Medulla oblongata (tissue), 1 donor: Measurements from ENCODE around the gene ZNF554.
"Not testable (repeated sequence)": the region's sequence is repeated elsewhere in the genome, so short reads cannot be mapped to it uniquely, and the experiment has no call there.

Source experiments
- DNase-seq: peaks from one replicate; pipeline ENCODE4 v3.0.0-alpha.2; 2015; ENCODE audit errors: extremely low spot score

The ZNF554 gene

DNA sequence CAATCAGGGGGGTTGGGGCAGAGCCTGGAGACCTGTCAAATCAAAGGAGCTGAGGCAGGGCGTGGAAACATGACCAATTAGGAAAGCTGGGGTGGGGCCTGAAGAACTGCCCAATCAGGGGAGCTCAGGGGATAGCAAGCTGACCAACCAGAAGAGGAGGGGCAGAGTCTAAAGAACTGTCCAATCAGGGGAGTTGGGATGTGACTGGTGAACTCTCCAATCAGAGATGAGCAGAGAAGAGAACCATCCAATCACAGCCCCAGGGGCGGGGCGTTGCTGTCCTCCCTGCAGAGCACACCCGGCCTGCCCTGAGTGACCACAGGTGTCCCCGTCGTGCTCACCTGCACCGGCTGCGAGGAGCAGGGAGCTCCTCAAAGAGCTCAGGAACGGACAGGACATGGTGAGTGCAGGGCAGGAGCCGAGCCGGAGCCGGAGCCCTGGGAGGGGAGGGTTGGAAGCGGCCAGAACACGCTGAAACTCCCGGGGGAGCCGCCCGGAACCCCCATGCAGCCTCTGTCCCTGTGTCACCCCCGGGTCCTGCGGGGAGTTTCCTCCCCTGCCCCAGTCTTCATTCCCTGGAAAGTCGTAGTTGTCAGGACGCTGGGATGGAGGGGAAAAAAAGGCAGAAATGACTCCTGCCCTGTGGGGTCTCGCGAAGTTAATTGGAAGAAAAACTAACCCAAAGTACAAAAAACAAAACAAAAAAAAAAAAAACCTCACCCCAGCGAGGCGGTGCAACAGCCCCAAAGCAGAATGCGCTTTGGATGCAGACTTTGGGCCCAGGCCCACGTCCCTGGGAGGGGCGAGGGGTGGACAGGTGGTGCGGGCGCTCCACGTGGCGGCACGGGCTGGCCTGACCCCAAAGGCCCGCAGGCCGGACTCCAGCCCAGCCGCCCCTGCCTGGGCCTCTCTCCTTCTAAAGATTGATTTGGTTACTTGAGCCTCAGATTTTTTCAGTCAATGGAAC is 47.6 kb downstream of the ZNF554 start, which contains the start of gene ZNF556:
TSS of gene ZNF556 (plus strand) at position 311 of the 967 bp plus-strand sequence. CDS start at position 398, 87 bp downstream.
- DNase-seq, result peak; percentile 79

DNA sequence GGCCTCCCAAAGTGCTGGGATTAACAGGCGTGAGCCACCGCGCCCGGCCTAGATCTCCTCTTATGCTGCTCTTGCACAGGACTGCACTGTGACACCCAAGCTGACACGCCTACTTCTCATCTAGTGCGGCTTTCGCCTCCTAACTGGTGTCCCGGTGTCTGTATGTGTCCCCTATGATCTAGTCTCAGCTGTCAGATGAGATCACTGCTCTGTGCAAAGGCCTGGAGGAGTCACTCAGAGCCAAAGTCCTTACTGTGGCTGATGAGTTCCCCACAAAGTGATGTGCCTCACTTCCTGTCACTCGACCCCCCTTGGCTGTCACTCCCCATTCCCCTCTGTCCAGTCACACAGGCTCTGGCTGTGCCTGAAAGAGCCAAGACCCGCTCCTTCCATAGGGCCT is 50.0 kb downstream of the ZNF554 start:
- no peak for DNase-seq

DNA sequence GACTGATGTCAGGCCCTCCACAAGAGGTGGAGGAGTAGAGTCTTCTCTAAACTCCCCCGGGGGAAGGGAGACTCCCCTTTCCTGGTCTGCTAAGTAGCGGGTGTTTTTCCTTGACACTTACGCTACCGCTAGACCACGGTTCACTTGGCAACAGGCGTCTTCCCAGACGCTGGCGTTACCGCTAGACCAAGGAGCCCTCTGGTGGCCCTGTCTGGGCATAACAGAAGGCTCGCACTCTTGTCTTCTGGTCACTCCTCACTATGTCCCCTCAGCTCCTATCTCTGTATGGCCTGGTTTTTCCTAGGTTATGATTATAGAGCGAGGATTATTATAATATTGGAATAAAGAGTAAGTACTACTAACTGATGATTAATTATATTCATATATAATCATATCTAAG is 52.5 kb downstream of the ZNF554 start:
- not testable (repeated sequence) for DNase-seq

DNA sequence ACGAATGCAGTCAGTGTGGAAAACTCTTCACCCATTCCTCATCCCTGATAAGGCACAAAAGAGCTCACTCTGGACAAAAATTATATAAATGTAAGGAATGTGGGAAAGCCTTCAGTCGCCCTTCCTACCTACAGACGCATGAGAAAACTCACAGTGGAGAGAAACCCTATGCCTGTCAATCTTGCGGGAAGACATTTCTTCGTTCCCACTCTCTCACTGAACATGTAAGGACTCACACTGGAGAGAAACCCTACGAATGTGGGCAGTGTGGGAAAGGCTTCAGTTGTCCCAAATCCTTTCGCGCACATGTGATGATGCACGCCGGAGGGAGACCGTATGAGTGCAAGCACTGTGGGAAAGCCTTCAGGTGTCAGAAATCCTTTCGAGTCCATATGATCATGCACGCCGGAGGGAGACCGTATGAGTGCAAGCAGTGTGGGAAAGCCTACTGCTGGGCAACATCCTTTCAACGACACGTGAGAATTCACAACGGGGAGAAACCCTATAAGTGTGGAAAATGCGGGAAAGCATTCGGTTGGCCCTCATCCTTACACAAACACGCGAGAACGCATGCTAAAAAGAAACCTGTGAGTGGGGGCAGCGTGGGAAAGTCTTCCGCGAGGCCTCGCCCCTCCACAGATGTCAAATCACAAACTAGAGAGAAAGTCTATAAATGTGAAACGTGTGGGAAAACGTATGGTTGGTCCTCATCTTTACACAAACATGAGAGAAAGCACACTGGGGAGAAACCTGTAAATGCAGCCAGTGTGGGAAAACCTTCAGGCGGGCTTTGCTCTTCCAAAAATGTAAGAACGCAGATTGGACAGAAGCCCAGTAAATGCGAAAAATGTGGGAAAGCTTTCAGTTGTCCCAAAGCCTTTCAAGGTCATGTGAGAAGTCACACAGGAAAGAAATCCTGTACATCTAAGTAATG is 58.0 kb downstream of the ZNF554 start:
- DNase-seq, result no peak

DNA sequence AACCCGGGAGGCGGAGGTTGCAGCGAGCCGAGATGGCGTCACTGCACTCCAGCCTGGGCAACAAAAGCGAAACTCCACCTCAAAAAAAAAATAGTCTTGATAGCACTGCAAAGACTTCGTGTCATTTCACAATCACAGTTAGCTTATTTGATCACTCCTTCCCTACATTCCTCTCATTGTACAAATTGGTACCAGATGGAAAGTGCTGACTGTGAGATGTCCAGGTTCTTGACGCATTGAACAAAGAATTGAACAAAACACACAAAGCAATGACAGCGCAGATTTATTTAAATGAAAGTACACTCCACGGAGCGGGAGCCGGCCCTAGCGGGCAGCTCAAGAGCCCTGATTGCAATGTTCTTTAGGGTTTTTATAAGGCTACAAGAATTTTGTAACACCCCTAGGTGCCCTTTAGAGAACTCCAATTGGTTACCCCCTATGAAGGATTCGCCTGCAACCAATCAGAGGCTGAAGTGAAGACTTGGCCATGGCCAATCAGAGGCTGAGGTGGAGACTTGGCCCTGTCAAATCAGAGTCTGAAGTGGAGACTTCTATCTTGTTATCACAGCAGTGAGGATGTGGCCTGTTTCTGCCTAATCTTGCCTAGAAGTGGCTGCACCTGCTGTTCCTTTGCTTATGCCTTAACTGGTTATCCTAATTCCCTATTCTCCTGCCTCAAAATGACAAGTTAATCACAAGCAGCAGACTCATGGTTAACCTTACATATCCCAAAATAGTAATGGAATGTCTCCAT is 64.2 kb downstream of the ZNF554 start:
- no peak for DNase-seq

DNA sequence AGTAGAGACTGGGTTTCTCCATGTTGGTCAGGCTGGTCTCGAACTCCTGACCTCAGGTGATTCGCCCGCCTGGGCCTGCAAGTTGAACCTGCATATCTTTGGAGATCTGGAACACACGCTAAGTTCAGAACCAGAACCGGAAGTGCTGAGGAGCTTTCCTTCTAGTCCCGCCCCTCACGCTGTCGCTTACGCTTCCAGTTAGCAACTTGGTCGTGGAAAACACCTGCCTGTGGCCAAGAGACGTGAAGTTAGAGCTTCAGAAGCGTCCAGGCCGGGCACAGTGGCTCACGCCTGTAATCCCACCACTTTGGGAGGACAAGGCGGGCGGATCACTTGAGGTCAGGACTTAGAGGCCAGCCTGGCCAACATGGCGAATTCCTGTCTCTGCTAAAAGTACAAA is 66.1 kb downstream of the ZNF554 start:
- no peak for DNase-seq
